SK-N-SH (cell line): ENCODE results near the gene DDIT4. TPM values are rescaled to one million over a fixed set of nuclear protein-coding genes. Genes with fewer than 3 reads are reported as not detected.
"Not testable (repeated sequence)": the region's sequence is repeated elsewhere in the genome, so short reads cannot be mapped to it uniquely, and the experiment has no call there.

ENCODE experiments used
- CTCF ChIA-PET: fragments of 300-600, 350-600 bp; formaldehyde crosslinking; extraction: SDS; loops from one replicate; lab custom pipeline; 2021; lab: Yijun Ruan, JAX
- POLR2A ChIA-PET: fragments of 350-600 bp; sonication (Branson Sonifier 250); formaldehyde crosslinking; extraction: SDS; loops from one replicate; lab custom pipeline; 2020; ENCODE audit warnings: antibody characterized with exemption, inconsistent platforms; lab: Yijun Ruan, JAX
- DNase-seq: peaks from one replicate; pipeline ENCODE4 v3.0.0; 2012
- H2AFZ ChIP-seq: fragments of 200-600 bp; sonication (generic); 2 replicates; pipeline ENCODE4 v1.8.1; 2016; ENCODE audit warnings: antibody characterized with exemption, mild to moderate bottlenecking, low read depth
- H3F3A ChIP-seq: fragments of 200-600 bp; sonication (generic); replicated peaks from 2 replicates; pipeline ENCODE3; 2016; ENCODE audit warnings: antibody characterized with exemption, mild to moderate bottlenecking; ENCODE audit not compliant: insufficient read depth
- H3K27ac ChIP-seq, 2 experiments: fragments of 200-500 bp in 1 of 2; fragments of 200-600 bp in 1 of 2; sonication (Bioruptor generic) in 1 of 2; sonication (generic), shearing (Covaris generic) in 1 of 2; 2 replicates each; pipeline versions ENCODE4 v1.5.1 to v1.6.1; 2014 to 2016; ENCODE audit warnings: low read depth in 2 of 2, inconsistent platforms in 1 of 2, low read length in 1 of 2, mild to moderate bottlenecking in 1 of 2, mixed read lengths in 1 of 2
- H3K27me3 ChIP-seq: fragments of 200-600 bp; sonication (generic), shearing (Covaris generic); 2 replicates; pipeline ENCODE4 v1.6.1; 2016; ENCODE audit warnings: mixed run types; ENCODE audit not compliant: insufficient read depth
- H3K36me3 ChIP-seq, 2 experiments: fragments of 200-500 bp in 1 of 2; fragments of 200-600 bp in 1 of 2; sonication (Bioruptor generic) in 1 of 2; sonication (generic) in 1 of 2; replicated peaks in 1 of 2; 2 replicates each; pipeline versions ENCODE3 to v1.5.1; 2014 to 2016; ENCODE audit warnings: low read length in 1 of 2, mild to moderate bottlenecking in 1 of 2; ENCODE audit not compliant: insufficient read depth in 2 of 2, control insufficient read depth in 1 of 2
- H3K4me1 ChIP-seq, 2 experiments: fragments of 200-500 bp in 1 of 2; fragments of 200-600 bp in 1 of 2; sonication (Bioruptor generic) in 1 of 2; sonication (generic), shearing (Covaris generic) in 1 of 2; 2 replicates each; pipeline versions ENCODE4 v1.5.1 to v1.6.1; 2014 to 2016; ENCODE audit warnings: low read depth in 1 of 2, low read length in 1 of 2, mixed run types in 1 of 2; ENCODE audit not compliant: insufficient read depth in 2 of 2, control insufficient read depth in 1 of 2
- H3K4me2 ChIP-seq: fragments of 200-600 bp; sonication (generic), shearing (Covaris generic); 2 replicates; pipeline ENCODE4 v1.6.1; 2017; ENCODE audit warnings: mixed run types
- H3K4me3 ChIP-seq, 2 experiments: fragments of 200-500 bp in 1 of 2; fragments of 200-600 bp in 1 of 2; sonication (Bioruptor generic) in 1 of 2; sonication (generic), shearing (Covaris generic) in 1 of 2; 2 replicates each; pipeline versions ENCODE4 v1.5.1 to v1.8.1; 2014 to 2016; ENCODE audit warnings: low read depth in 2 of 2, inconsistent platforms in 1 of 2, low read length in 1 of 2, mild to moderate bottlenecking in 1 of 2, mixed read lengths in 1 of 2, moderate library complexity in 1 of 2
- H3K79me2 ChIP-seq: fragments of 200-600 bp; sonication (generic); 2 replicates; pipeline ENCODE4 v1.8.1; 2017; ENCODE audit warnings: mild to moderate bottlenecking; ENCODE audit not compliant: insufficient read depth
- H3K9ac ChIP-seq: fragments of 200-600 bp; sonication (generic); 2 replicates; pipeline ENCODE4 v1.6.1; 2017; ENCODE audit warnings: mixed run types
- H3K9me2 ChIP-seq: fragments of 200-600 bp; sonication (generic); 2 replicates; pipeline ENCODE4 v1.6.1; 2017; ENCODE audit warnings: mixed run types
- H3K9me3 ChIP-seq: fragments of 200-600 bp; sonication (generic); 2 replicates; pipeline ENCODE4 v1.6.1; 2017; ENCODE audit warnings: mixed run types, mild to moderate bottlenecking, moderate library complexity
- H4K20me1 ChIP-seq: fragments of 200-600 bp; sonication (generic); 2 replicates; pipeline ENCODE4 v1.6.1; 2017; ENCODE audit warnings: mild to moderate bottlenecking, mixed run types; ENCODE audit not compliant: insufficient read depth
- GABPA ChIP-seq: IDR thresholded peaks from 2 replicates; pipeline ENCODE4 v1.4.0; 2012; ENCODE audit warnings: low read depth, mild to moderate bottlenecking
- MEF2A ChIP-seq: IDR thresholded peaks from 2 replicates; pipeline ENCODE4 v1.4.0; 2012; ENCODE audit warnings: low read depth, borderline replicate concordance
- NRF1 ChIP-seq: IDR thresholded peaks from 2 replicates; pipeline ENCODE4 v1.6.1; 2012; ENCODE audit warnings: low read depth, mild to moderate bottlenecking, low read length
- RFX5 ChIP-seq: IDR thresholded peaks from 2 replicates; pipeline ENCODE4 v1.6.1; 2012; ENCODE audit warnings: mild to moderate bottlenecking, improper control_type of control experiment, low read length
- SIN3A ChIP-seq: IDR thresholded peaks from 2 replicates; pipeline ENCODE4 v1.6.1; 2012; ENCODE audit warnings: low read depth, mild to moderate bottlenecking, low read length, moderate library complexity, borderline replicate concordance
- TEAD4 ChIP-seq: IDR thresholded peaks from 2 replicates; pipeline ENCODE4 v1.4.0; 2012; ENCODE audit warnings: mild to moderate bottlenecking, borderline replicate concordance; ENCODE audit not compliant: insufficient read depth
- YY1 ChIP-seq: IDR thresholded peaks from 2 replicates; pipeline ENCODE4 v1.4.0; 2012; ENCODE audit warnings: low read depth, mild to moderate bottlenecking
- WGBS: methylation state at CpG from one replicate; pipeline ENCODE4 v1.1.6; 2017; ENCODE audit warnings: low lambda C conversion rate; 5-methylcytosine and 5-hydroxymethylcytosine counted together
- polyA plus RNA-seq, 3 experiments: library from polyadenylated mRNA; depleted of rRNA; stranded (reverse); fragments of >200 nt; gene quantifications; 2 replicates each; pipeline ENCODE4 v1.2.3, GENCODE V29; 2012
- TF ChIP-seq, protein P1 (sequence below): IDR thresholded peaks from 2 replicates; pipeline ENCODE4 v1.4.0; 2012; ENCODE audit warnings: low read depth
- TF ChIP-seq, protein P2 (sequence below): fragments of 200-600 bp; sonication (generic); IDR thresholded peaks from 2 replicates; pipeline ENCODE4 v1.6.1; 2017; ENCODE audit warnings: antibody characterized with exemption, mild to moderate bottlenecking, moderate library complexity

DDIT4 gene
- polyA plus RNA-seq, 1 of the 3 experiments (the other 2 are of a cell fraction), result 24.9 TPM

DNA sequence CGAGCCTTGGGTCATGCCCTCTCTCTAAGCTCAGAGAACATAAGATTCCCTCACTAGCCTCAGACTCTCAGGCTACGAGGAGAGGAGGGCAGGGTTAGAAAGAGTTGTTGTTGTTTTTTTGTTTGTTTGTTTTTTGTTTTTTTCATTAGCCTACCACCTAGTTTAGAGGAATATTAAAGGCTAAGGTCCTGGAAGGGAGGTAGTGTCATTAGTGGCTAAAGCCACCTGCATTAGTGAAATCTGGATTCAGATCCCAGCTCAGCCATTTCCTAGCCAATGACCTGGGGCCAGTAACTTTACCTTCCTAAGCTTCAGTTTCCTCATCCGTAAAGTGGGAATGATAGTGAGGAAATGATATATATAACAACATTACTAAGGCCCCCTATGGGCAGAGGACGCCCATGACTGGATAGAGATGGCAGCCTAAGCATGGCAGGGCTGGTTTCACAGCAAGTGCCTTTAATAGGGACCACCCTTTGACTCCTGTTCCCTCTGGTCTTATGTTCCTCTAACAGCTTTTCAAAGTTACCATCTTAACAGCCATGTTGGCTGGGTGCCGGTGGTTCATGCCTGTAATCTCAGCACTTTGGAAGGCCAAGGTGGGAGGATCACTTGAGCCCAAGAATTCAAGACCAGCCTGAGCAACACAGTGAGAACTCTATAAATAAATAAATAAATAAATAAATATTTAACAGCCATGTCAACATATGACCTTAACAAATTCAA lies 5.1 kb downstream of the DDIT4 start:
- H4K20me1 ChIP-seq, result peaks cover 23% of the 10 kb centered on the region
- CTCF ChIA-PET, result interaction anchor here (0.9 to 10.4 kb wide), 6 partner anchors 8 to 53 kb away, joined by 3 to 198 read pairs (median 4); no protein-coding TSS in a partner anchor
- H2AFZ ChIP-seq, result no peak overlapping the region
- TF ChIP-seq, protein P1, sequence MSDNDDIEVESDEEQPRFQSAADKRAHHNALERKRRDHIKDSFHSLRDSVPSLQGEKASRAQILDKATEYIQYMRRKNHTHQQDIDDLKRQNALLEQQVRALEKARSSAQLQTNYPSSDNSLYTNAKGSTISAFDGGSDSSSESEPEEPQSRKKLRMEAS, result no peak
- no peak for TF ChIP-seq GABPA
- TF ChIP-seq NRF1, result no peak
- no peak for TF ChIP-seq YY1
- no peak for TF ChIP-seq SIN3A
- TF ChIP-seq, protein P2, sequence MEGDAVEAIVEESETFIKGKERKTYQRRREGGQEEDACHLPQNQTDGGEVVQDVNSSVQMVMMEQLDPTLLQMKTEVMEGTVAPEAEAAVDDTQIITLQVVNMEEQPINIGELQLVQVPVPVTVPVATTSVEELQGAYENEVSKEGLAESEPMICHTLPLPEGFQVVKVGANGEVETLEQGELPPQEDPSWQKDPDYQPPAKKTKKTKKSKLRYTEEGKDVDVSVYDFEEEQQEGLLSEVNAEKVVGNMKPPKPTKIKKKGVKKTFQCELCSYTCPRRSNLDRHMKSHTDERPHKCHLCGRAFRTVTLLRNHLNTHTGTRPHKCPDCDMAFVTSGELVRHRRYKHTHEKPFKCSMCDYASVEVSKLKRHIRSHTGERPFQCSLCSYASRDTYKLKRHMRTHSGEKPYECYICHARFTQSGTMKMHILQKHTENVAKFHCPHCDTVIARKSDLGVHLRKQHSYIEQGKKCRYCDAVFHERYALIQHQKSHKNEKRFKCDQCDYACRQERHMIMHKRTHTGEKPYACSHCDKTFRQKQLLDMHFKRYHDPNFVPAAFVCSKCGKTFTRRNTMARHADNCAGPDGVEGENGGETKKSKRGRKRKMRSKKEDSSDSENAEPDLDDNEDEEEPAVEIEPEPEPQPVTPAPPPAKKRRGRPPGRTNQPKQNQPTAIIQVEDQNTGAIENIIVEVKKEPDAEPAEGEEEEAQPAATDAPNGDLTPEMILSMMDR, result peak; percentile 22; the same call in 1 of the 2 replicates
- no peak for TF ChIP-seq TEAD4
- no peak for TF ChIP-seq RFX5
- no peak for TF ChIP-seq MEF2A
- TF ChIP-seq, all 33 proteins: peak for 1
- H3K4me2 ChIP-seq, result no peak overlapping the region
- no peak overlapping the region for H3K4me3 ChIP-seq
- WGBS, result 93% methylated on average over 5 of the region's 5 CpGs
- no peak overlapping the region for H3K9ac ChIP-seq
- no peaks in the 10 kb centered on the region for H3K9me3 ChIP-seq
- POLR2A ChIA-PET, result interaction anchor here (1.4 to 8.5 kb wide), 2 partner anchors 22 to 52 kb away, joined by 4 to 234 read pairs; no protein-coding TSS in a partner anchor
- H3F3A ChIP-seq, result peaks cover 5% of the 10 kb centered on the region
- no peak overlapping the region for H3K27ac ChIP-seq
- no peaks in the 10 kb centered on the region for H3K27me3 ChIP-seq
- H3K4me1 ChIP-seq, result peaks cover 15 to 21% of the 10 kb centered on the region in 2 experiments; a peak in 2 of 4 replicates
- H3K36me3 ChIP-seq, result peaks cover 10 to 14% of the 10 kb centered on the region in 2 experiments
- DNase-seq, result no peak
- no peaks in the 10 kb centered on the region for H3K9me2 ChIP-seq
- H3K79me2 ChIP-seq, result peaks cover 6% of the 10 kb centered on the region; the same call in 1 of the 2 replicates

DNA sequence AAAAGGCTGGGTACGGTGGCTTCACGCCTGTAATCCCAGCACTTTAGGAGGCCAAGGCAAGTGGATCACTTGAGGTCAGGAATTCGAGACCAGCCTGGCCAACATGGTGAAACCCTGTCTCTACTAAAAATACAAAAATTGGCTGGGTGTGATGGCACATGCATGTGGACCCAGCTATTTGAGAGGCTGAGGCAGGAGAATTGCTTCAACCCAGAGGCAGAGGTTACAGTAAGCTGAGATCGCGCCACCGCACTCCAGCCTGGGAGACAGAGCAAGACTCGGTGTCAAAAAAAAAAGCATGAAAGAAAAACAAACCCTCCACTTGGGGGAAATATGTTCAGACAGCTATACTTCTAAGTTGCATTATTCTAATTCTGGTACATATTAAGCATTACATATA lies 5.9 kb downstream of the DDIT4 start:
- not testable (repeated sequence) for DNase-seq, H3K9ac ChIP-seq, H3K27ac ChIP-seq, H3K9me2 ChIP-seq, H3F3A ChIP-seq, H3K4me3 ChIP-seq, H3K9me3 ChIP-seq, H3K27me3 ChIP-seq, H3K79me2 ChIP-seq, H2AFZ ChIP-seq, H3K4me2 ChIP-seq
- H4K20me1 ChIP-seq, result peaks cover 19% of the 10 kb centered on the region
- CTCF ChIA-PET, result interaction anchor here (0.6 to 10.4 kb wide), 5 partner anchors 9 to 71 kb away, joined by 3 to 198 read pairs (median 4); no protein-coding TSS in a partner anchor
- POLR2A ChIA-PET, result interaction anchor here (8.5 kb wide), 1 partner anchor 52 kb away, joined by 234 read pairs; no protein-coding TSS in a partner anchor
- H3K4me1 ChIP-seq, result peaks cover 15 to 21% of the 10 kb centered on the region in 2 experiments; a peak in 2 of 4 replicates
- WGBS, result 92% methylated on average over 7 of the region's 7 CpGs
- H3K36me3 ChIP-seq, result peaks cover 10 to 14% of the 10 kb centered on the region in 2 experiments
